HepG2 (cell line): ENCODE data around the gene TMEM238. TPM values are rescaled to one million over a fixed set of nuclear protein-coding genes. Genes with fewer than 3 reads are reported as not detected.

Experiments used
- ATAC-seq: fragments of 200-7000 bp; cut with Tn5 transposase; 3 replicates; pipeline ENCODE4 v1.9.1; 2020; ENCODE audit warnings: mild to moderate bottlenecking, moderate library complexity
- BruUV-seq: library from RNA; stranded (reverse); fragments of 400-500 nt; replicated peaks from 2 replicates; lab custom pipeline; 2021; lab: Mats Ljungman, UMichigan
- CTCF ChIA-PET: fragments of 300-600 bp; formaldehyde crosslinking; extraction: SDS; loops from one replicate; lab custom pipeline; 2021; ENCODE audit warnings: low total read pairs, inconsistent platforms, low intra/inter-chr PET ratio; lab: Yijun Ruan, JAX
- POLR2A ChIA-PET: fragments of 350-600 bp; sonication (Branson Sonifier 250); formaldehyde crosslinking; loops from one replicate; lab custom pipeline; 2020; ENCODE audit warnings: antibody characterized with exemption, inconsistent platforms; lab: Yijun Ruan, JAX
- DNase-seq: peaks from one replicate; pipeline ENCODE4 v3.0.0-alpha.2; 2015; ENCODE audit warnings: low spot score
- FAIRE-seq: peaks from 3 replicates; lab custom pipeline; 2011; peaks lifted over from hg19 to GRCh38; lab: Jason Lieb, UNC
- H2AFZ ChIP-seq: one replicate; pipeline ENCODE4 v1.6.1; 2011; ENCODE audit warnings: low read length, inconsistent platforms
- H3K27ac ChIP-seq: fragments of 300-600 bp; 3 replicates; pipeline ENCODE4 v1.8.0; 2011; ENCODE audit warnings: mixed run types, mild to moderate bottlenecking, mixed read lengths, low read length, inconsistent platforms; ENCODE audit not compliant: insufficient read depth; ENCODE audit errors: extremely low read length
- H3K27me3 ChIP-seq, 2 experiments: fragments of 200-600 bp in 1 of 2; 2 replicates in 1 of 2; 3 replicates in 1 of 2; pipeline versions ENCODE4 v1.6.0 to v1.8.0; 2011; ENCODE audit warnings: low read length in 2 of 2, mild to moderate bottlenecking in 2 of 2, moderate library complexity in 2 of 2, inconsistent platforms in 1 of 2; ENCODE audit not compliant: insufficient read depth in 2 of 2, control insufficient read depth in 1 of 2
- H3K36me3 ChIP-seq, 2 experiments: fragments of 200-600 bp in 1 of 2; replicated peaks in 1 of 2; 2 replicates in 1 of 2; 3 replicates in 1 of 2; pipeline versions ENCODE4 v1.5.1 to v1.8.0; 2011; ENCODE audit warnings: low read length in 2 of 2, inconsistent platforms in 1 of 2; ENCODE audit not compliant: insufficient read depth in 2 of 2, control insufficient read depth in 1 of 2
- H3K4me1 ChIP-seq: 2 replicates; pipeline ENCODE4 v1.5.1; 2012; ENCODE audit warnings: low read length, inconsistent platforms; ENCODE audit not compliant: insufficient read depth
- H3K4me2 ChIP-seq: 2 replicates; pipeline ENCODE4 v1.6.0; 2011; ENCODE audit warnings: low read depth, low read length, inconsistent platforms
- H3K4me3 ChIP-seq, 3 experiments: fragments of 200-600 bp in 1 of 3; sonication (generic), shearing (Covaris generic) in 1 of 3; replicated peaks in 1 of 3; 2 replicates each; pipeline ENCODE4 v1.5.1; 2011 to 2016; ENCODE audit warnings: low read length in 3 of 3, inconsistent platforms in 2 of 3, low read depth in 2 of 3, mild to moderate bottlenecking in 2 of 3, control low read depth in 1 of 3, mixed read lengths in 1 of 3; ENCODE audit not compliant: insufficient read depth in 1 of 3
- H3K79me2 ChIP-seq: one replicate; pipeline ENCODE4 v1.6.1; 2011; ENCODE audit warnings: low read length, inconsistent platforms; ENCODE audit not compliant: insufficient read depth
- H3K9ac ChIP-seq: 2 replicates; pipeline ENCODE4 v1.6.0; 2011; ENCODE audit warnings: mild to moderate bottlenecking, low read depth, low read length, inconsistent platforms; ENCODE audit not compliant: insufficient read depth
- H3K9me3 ChIP-seq: 2 replicates; pipeline ENCODE4 v1.5.1; 2012; ENCODE audit warnings: mild to moderate bottlenecking, low read length
- H4K20me1 ChIP-seq: 2 replicates; pipeline ENCODE4 v1.6.0; 2011; ENCODE audit warnings: inconsistent platforms, mild to moderate bottlenecking, low read length, moderate library complexity; ENCODE audit not compliant: insufficient read depth
- NFE2L1 ChIP-seq: sonication (generic); formaldehyde crosslinking; IDR thresholded peaks from 2 replicates; pipeline ENCODE4 v1.4.0; 2020; ENCODE audit warnings: missing genetic modification reagents, mild to moderate bottlenecking, borderline replicate concordance
- PATZ1 ChIP-seq: sonication (generic); formaldehyde crosslinking; IDR thresholded peaks from 2 replicates; pipeline ENCODE4 v1.4.0; 2020; ENCODE audit warnings: missing genetic modification reagents
- SALL1 ChIP-seq: sonication (generic); formaldehyde crosslinking; IDR thresholded peaks from 2 replicates; pipeline ENCODE4 v1.8.0; 2022; ENCODE audit warnings: mild to moderate bottlenecking, missing genetic modification reagents
- SPEN ChIP-seq: sonication (generic); formaldehyde crosslinking; IDR thresholded peaks from 2 replicates; pipeline ENCODE4 v1.5.1; 2020; ENCODE audit warnings: low read depth, mild to moderate bottlenecking, missing genetic modification reagents
- ZFP91 ChIP-seq: sonication (generic); formaldehyde crosslinking; IDR thresholded peaks from 2 replicates; pipeline ENCODE4 v1.9.0; 2022; ENCODE audit warnings: missing genetic modification reagents, mild to moderate bottlenecking, borderline replicate concordance
- ZMYM3 ChIP-seq: sonication (generic); formaldehyde crosslinking; IDR thresholded peaks from 2 replicates; pipeline ENCODE4 v1.5.1; 2020; ENCODE audit warnings: mild to moderate bottlenecking, missing genetic modification reagents
- ZNF235 ChIP-seq: sonication (generic); formaldehyde crosslinking; IDR thresholded peaks from 2 replicates; pipeline ENCODE4 v1.8.1; 2023; ENCODE audit warnings: mild to moderate bottlenecking, missing genetic modification reagents, borderline replicate concordance
- WGBS: methylation state at CpG from one replicate; pipeline ENCODE4 v1.1.6; 2017; ENCODE audit warnings: low lambda C conversion rate; 5-methylcytosine and 5-hydroxymethylcytosine counted together
- in situ Hi-C: cut with HindIII; loops from 2 replicates; pipeline ENCODE4 v1.10.0; 2017; ENCODE audit warnings: low pct_unique_long_range_greater_than_20kb; ENCODE audit not compliant: extremely low pct_ligation_motif_present
- intact Hi-C: fragments of 100-400 bp; cut with micrococcal nuclease; formaldehyde crosslinking; loops from one replicate; pipeline ENCODE4 v1.10.0; 2022; ENCODE audit not compliant: unreplicated experiment
- polyA plus RNA-seq, 8 experiments: library from polyadenylated mRNA; depleted of rRNA in 3 of 8; stranded (reverse) in 7 of 8; unstranded in 1 of 8; fragments of >200 nt; fragmentation: Illumina TruSeq in 4 of 8; extraction: Trizol in 4 of 8; gene quantifications; 2 replicates each; pipeline versions ENCODE4 v1.2.1 to v1.2.3, GENCODE V29; 2011 to 2016; ENCODE audit warnings: low read depth in 4 of 8, missing spikeins in 1 of 8, mixed read lengths in 1 of 8; ENCODE audit not compliant: insufficient read depth in 1 of 8
- total RNA-seq, 5 experiments: library from RNA; depleted of rRNA; stranded (reverse); fragments of >200 nt; fragmentation: Illumina TruSeq; extraction: Trizol; gene quantifications; 2 replicates each; pipeline ENCODE4 v1.2.3, GENCODE V29; 2016; ENCODE audit warnings: low read depth in 1 of 5

Gene TMEM238
- total and polyA plus RNA-seq, 2 of the 13 experiments (the other 11 are each of a cell fraction or from before 2014, with no cell fraction given), result not detected

GRCh38 chr19:55406091-55406825, 22.2 kb upstream of the TMEM238 start:
- TSS peak; percentile 68 for BruUV-seq
- Histone ChIP-seq H3K9me3 (no peaks in the 10 kb centered on the region), H3K4me2 (peak overlapping the region; percentile 57), H3K36me3 (peaks cover 9 to 23% of the 10 kb centered on the region in 2 experiments; a peak in 4 of 5 replicates), H4K20me1 (no peaks in the 10 kb centered on the region), H3K4me1 (peaks cover 26% of the 10 kb centered on the region), H3K9ac (peak overlapping the region; percentile 86; the same call in 1 of the 2 replicates), H2AFZ (no peak overlapping the region), H3K4me3 (peak overlapping the region; percentile 82 to 88 (median 83); a peak in 5 of 6 replicates), H3K27ac (no peak overlapping the region), H3K79me2 (peaks cover 16% of the 10 kb centered on the region), H3K27me3 (peaks cover 0 to 5% of the 10 kb centered on the region in 2 experiments; a peak in 1 of 5 replicates)
- ChIA-PET CTCF (no interaction called here), POLR2A (interaction anchor here (1.5 to 2.9 kb wide), 5 partner anchors 16 to 126 kb away, joined by 6 to 62 read pairs (median 11); partner anchors contain the start of genes HSPBP1, KMT5C, RPL28 and TMEM190)
- TF ChIP-seq ZNF235 (CRISPR knock-in tag) (no peak), ZFP91 (CRISPR knock-in tag) (0 out of 2 replicates have a peak, but pooled peaks have one; percentile 17), NFE2L1 (no peak)
- ATAC-seq (no peak), DNase-seq (no peak), FAIRE-seq (no peak)
- in situ Hi-C loops, result loop anchor here (5.0 kb wide), 1 partner anchor 259 kb away; the partner anchor contains the start of gene TNNT1
- 87% methylated on average over 14 of the region's 14 CpGs for WGBS
- intact Hi-C loops, result no loop called here

- WGBS, result 92% methylated on average over 5 of the region's 5 CpGs
- ChIA-PET POLR2A (interaction anchor here (1.5 to 2.9 kb wide), 3 partner anchors 15 to 67 kb away, joined by 6 to 62 read pairs (median 11); partner anchors contain the start of genes KMT5C and RPL28), CTCF (no interaction called here)
- Histone ChIP-seq H3K4me2 (peak overlapping the region; percentile 13; the same call in 1 of the 2 replicates), H3K4me3 (no peak overlapping the region; a peak in 1 of 6 replicates), H3K27ac (no peak overlapping the region), H3K36me3 (peaks cover 9 to 26% of the 10 kb centered on the region in 2 experiments; a peak in 4 of 5 replicates), H4K20me1 (no peaks in the 10 kb centered on the region), H3K9ac (no peak overlapping the region), H3K27me3 (peaks cover 0 to 3% of the 10 kb centered on the region in 2 experiments; a peak in 1 of 5 replicates), H2AFZ (no peak overlapping the region), H3K9me3 (no peaks in the 10 kb centered on the region), H3K79me2 (peaks cover 16% of the 10 kb centered on the region), H3K4me1 (peaks cover 26% of the 10 kb centered on the region)
- DNase-seq, result no peak
- FAIRE-seq, result no peak
- intact Hi-C loops (no loop called here), in situ Hi-C loops (loop anchor here (5.0 kb wide), 1 partner anchor 258 kb away; the partner anchor contains the start of gene TNNT1)
- ATAC-seq, result no peak
- BruUV-seq, result no TSS peak
- no peak for TF ChIP-seq SPEN
- no peak for TF ChIP-seq PATZ1 (CRISPR knock-in tag)
- no peak for TF ChIP-seq ZMYM3 (CRISPR knock-in tag)
- no peak for TF ChIP-seq SALL1 (CRISPR knock-in tag)
Measured at GRCh38 chr19:55405638-55406037, 21.5 kb upstream of the TMEM238 start.
